NCI-H82 treated with DMSO at 0.1 percent for 48 hours (cell line): ENCODE data around the gene CFAP410.
"Not testable (repeated sequence)": the region's sequence is repeated elsewhere in the genome, so short reads cannot be mapped to it uniquely, and the experiment has no call there.

Experiments
- DNase-seq: peaks from one replicate; lab custom pipeline; 2025; ENCODE audit not compliant: unreplicated experiment; lab: John Stamatoyannopoulos, UW

CFAP410 gene

DNA sequence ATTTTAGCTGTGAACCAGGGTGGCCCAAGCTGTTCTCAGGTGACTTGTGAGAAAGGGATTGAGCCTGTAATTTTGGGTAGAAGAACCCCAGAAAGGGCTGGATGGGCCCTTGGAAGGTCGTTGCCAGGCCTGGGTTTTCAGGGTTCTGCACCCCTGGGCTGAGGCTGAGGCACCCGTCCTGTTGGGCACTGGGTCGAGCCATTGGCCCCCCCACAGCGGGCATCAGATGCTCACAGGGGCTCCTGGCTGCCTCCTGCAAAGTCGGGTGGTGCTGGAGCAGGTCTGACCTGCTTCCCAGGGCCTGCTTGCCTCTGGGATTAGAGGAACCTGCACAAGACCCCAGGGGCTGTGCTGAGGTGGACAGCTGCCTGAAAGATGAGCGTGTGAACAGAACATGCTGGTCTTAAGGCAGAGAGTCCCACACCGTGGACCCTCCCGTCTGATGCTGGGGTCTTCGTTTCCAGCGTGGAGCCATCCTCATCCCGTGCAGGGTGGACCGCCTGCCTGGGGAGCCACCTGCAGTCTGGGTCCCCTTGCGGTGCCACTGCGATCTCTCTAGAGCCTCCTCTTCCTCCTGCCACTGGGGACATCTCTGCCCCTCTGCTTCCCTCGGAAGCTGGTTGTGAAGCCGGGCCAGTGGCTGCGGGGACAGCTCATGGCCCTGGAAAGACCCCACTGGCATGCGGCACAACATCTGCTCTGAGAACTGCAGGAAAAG is 12.5 kb upstream of the CFAP410 start:
- no peak for DNase-seq

DNA sequence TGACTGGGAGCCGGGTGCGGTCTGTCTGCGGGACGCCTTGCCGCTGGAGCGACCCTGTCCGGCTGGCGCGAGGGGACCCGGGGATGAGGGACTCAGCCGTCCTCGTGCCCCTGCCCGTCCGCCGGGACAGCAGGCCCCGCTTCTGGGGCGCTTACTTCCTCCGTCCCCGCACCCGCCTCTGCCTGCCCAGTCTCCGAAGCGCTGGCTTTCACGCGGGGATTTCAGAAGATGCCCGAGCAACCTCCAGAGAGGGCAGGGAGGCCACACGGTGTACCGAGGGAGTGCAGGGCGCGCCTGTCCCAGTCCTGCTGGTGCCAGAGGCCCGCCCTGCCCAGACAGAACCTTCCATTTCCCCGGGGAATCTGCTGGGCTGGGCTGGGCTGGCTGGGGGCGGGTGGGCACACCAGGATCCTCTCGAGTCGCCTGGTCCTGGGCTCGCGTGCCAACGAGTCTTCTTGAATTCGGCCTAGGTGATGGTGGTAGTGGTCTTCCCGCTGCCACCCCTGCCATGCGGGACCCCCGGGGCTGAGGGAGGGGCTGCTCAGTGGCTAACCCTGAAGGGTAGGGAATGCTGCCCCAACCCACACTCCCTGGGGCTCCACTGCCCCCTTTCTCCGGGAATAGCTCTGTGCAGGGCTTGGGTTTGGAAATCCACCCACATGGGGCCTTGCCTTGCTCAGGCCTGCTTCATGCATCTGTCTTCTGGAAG is 11.7 kb upstream of the CFAP410 start:
- DNase-seq: no peak

DNA sequence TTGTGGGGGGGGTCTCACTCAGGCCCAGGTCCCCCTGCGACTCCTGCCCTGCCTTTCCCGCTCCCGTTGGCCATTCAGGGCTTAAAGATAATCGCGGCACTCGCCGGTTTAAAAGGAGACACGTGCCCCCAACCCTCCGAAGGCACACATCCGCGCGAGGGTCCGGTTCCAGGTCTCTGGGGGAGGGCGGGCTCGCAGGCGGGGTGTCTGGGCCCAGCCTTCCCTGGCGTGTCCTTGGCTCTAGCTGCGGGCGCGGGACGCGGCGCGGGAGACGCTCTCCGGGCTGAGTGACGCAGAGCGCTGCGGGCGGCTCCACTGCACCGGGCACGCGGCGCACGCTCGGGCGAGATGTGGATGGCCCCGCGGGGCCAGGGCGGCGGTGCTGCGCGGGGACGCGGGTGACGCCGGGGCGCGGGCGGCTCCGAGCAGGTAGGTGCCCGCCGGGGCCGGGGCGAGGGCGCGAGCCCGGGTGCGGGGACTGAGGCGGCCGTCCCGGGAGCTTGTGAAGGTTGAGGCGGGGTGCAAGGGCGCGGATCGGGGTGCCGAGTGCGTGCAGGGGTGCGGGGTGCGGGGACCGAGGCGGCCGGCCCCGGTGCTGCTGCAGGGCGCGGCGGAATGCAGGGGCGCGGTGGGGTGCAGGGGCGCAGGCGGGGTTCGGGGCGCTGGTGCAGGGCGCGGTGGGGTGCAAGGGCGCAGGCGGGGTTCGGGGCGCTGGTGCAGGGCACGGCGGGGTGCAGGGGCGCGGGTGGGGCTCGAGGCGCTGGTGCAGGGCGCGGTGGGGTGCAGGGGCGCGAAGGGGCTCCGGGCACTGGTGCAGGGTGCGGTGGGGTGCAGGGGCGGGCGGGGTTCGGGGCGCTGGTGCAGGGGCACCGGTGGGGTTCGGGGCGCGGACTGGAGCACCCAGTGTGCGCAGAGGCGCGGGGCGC is 10.9 kb upstream of the CFAP410 start:
- no peak for DNase-seq

DNA sequence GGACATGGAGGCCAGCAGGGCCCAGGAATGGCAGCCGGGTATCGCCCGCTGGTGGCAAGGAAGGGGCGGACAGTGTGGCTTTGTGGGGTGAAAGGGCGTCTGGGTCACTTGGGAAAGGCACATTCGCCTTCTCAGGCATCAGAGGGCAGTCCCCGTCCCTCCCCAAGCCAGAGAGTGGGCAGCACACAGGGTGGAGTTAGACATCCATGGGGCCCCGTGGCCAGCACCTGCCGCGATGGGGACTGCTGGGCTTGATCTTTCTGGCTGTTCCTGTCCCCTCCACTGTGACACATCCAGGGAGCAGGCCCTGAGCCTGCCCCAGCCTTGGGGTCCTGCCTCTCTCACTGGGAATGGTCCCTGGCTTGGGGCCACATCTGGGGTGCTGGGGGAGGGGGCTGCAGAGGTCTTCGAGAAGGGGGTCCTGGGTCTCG is 10.2 kb upstream of the CFAP410 start:
- DNase-seq: no peak

DNA sequence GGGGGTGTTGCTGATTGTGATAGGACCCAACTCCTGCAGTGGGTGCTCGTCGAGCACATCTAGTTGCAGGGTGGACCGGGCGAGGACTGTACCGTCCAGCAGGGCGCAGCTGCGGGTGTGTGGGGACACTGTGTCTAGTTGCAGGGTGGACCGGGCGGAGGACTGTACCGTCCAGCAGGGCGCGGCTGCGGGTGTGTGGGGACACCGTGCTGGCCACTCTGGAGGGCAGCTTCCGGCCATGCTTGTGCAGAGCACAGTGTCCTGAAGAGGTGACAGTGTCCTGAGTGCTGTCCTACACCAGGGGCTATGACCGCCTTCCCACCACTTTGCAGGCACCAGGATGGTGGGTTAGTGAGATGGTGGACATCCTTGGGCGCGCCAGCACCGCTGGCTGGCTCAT is 9.7 kb upstream of the CFAP410 start:
- DNase-seq: no peak

DNA sequence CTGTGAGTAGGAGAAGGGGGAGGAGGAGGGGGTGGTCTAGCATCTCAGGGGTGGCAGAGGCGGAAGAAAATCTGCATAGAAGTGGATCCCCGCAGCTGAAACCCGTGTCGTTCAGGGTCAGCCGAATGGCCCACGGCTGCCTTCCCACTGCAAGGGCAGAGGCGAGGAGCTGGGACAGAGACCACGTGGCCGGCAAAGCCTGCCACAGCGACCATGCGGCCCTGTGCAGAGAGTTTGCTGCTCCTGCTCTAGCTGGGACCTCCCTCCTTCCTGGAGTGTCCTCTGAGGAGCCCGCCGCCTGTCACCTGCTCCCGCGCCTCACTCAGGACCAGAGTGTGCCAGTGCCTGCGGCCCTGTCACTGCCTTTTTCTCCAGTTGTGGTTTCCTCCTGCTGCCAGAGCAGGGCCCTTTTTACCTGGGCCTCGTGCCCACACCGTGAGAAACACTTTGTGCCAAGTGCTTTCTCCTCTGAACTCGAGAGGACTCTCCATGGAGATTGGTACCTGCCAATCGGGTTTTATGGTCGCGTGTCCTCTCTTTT is 8.8 kb upstream of the CFAP410 start:
- DNase-seq: no peak

DNA sequence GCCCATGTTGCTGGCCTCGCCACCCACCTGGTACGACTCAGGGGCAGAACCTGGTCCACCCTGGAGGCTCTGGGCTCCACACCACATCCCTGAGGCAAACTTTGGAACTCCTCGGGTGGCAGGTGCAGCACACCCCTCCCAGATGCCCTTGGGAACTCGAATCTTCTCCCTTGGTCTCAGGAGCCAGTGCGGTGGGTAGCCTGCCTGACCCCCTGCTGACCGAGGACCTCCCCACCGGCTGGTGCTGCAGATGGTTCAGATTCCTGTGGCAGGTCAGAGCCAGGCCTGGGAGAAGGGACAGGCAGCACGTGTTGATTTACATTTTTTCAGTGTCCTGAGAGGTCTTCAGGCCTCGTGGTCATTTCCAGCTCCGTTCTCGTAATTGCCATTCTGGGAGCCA is 6.3 kb upstream of the CFAP410 start:
- DNase-seq: no peak

DNA sequence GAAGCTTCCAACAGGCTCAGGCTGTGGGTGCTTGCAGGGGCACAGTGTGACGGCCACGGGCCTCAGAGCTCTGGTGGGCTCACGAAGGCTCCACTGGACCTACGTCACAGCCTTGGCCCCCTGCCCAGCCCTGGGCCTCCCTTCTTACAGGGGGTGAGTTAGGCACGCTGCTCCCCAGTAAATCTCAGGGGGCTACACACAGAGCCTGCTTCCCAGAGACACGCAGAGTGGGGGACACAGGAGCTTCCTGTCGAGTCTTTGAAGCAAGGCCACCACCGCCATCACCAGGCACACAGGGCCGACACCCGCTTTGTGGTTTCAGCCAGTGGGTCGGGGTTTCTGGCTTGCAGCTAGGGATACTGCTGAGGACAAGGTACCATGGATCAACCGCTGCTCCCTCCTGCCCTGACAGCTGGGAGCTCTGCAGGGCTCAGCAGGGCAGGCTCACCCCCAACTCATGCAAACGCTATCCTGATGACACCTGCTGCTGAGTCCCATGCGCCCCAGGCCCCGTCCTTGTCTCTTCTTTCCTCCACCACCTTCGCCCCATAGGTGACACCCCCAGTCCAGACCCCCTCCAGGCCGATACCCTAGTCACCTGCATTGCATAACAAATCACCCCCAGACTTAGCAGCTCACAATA is 5.5 kb upstream of the CFAP410 start:
- no peak for DNase-seq

DNA sequence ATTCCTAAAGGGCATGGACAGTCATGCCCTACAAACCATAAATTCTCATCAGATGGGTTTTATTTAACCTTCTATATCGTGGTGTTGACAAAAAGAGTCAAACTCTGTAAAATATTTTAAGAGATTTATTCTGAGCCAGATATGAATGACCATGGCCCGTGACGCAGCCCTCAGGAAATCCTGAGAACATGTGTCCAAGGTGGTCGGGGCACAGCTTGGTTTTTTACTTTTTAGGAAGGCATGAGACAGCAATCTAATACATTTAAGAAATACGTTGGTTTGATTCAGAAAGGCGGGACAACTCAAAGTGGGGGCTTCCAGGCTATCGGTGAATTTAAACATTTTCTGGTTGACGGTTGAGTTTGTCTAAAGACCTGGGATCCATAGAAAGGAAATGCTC is 3.8 kb upstream of the CFAP410 start:
- not testable (repeated sequence) for DNase-seq

DNA sequence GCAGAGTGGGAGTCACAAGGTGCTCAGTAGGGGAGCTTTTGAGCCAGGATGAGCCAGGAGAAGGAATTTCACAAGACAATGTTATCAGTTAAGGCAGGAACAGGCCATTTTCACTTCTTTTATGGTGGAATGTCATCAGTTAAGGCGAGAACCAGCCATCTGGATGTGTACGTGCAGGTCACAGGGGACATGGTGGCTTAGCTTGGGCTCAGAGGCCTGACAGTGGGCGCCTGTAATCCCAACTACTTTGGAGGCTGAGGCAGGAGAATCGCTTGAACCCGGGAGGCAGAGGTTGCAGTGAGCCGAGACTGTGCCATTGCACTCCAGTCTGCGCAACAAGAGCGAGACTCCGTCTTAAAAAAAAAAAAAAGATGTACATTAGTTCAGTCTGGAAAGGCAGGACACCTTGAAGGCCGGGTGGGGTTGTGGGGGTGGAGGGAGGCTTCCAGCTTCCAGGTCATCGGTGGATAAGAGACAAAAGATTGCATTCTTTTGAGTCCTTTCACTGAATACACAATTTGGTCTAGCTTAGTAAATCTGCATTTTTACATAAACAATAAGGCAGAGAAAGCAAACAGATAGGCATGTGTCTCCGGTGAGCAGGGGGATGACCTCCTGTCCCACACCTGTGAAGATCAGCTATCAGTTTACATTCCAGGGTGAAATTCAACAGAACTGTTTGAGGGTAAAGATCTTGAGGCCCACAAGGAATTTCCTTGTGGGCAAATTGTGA is 2.7 kb upstream of the CFAP410 start:
- DNase-seq: not testable (repeated sequence)

DNA sequence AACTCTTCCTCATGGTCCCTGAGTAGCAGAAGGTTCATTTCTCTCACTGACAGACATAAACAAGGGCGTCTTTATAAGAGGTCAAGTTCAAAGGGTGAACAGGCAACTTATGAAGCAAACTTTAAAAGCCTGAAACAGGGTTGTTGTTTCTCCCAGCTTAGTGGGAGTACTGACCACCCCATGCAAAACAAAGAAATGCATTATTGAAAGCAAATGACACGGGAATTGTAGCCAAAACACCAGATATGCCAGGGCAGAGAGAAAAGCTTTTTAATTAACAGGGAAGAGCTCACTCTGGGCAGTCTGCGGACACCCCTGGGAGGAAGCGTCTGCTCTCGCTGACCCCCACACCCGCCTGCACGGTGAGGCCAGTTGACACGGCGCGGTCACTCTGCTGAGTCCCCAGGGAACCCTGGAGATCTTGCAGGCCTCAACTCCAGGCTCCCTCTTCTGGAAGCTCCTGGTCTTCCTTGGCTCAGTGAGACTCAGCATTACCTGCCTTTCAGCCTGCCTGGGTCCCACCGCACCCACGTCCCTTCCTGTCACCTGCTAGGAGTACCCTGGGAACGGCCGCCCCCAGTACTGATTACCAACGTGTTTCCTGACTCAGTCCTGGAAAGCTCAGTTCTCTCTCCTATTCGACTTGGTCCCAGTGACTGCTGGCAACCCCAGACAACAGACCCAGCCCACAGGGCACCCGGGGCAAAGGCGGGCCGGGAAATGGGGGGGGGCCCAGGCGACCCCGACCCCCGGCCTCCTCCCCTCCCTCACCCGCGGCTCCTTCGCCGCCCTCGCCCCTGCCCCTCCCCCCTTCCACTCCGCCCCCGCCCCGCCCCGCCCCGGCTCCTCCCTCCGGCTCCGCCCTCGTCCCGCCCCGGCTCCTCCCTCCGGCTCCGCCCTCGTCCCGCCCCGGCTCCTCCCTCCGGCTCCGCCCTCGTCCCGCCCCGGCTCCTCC is 972 bp downstream of the CFAP410 start:
- DNase-seq: peak; percentile 20

DNA sequence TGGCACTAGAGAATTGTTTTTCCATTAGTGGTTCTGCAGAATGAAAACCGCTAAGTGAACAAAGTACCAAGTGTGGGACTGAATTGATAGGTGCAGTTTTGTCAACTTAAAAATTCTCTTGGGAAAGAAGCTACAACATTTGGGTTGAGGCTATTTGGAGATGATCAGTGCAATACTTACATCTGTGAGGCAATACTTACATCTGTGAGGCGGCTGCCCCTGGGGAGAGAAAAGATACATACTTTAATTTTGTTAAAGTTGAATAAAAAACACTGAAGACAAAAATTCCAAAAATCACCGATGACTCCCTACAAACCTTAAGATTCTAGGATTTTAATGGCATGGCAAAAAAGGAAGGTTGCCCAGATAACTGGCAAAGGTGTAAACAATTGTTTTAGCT is 1.7 kb downstream of the CFAP410 start:
- DNase-seq: no peak

DNA sequence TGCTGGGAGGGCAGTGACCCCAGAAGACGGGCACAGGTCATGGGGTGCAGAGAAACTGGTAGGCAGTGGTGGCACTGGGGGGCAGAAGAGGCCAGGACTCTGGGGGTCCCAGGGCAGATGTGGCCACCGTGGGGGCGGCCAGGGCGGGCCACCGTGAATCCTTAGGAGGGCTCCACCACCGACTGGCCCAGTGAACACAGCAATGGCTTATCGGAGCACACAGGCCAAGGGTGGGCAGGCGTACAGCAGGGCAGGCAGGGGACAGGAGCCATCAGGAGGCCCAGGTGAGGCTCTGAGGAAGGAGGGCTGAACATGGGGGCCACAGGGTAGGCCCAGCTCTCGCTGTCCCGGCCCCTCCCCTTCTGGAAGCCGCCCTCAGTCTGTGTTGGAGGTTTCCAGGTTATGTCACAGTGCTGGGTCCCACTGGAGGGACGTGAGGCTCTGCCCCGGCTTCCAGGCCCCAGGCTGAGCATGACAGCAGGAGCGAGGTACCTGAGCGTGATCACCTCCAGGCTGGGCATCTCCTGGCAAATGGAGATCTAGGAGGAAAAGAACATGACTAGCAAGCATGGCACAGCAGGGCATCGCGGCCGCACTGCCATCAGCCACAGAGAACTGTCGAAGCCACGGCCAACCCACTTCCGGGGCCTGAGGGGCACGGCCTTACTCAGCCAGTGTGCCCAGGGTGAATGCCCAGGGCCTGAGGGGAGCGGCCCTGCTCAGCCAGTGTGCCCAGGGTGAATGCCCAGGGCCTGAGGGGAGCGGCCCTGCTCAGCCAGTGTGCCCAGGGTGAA is 3.7 kb downstream of the CFAP410 start:
- DNase-seq: no peak

DNA sequence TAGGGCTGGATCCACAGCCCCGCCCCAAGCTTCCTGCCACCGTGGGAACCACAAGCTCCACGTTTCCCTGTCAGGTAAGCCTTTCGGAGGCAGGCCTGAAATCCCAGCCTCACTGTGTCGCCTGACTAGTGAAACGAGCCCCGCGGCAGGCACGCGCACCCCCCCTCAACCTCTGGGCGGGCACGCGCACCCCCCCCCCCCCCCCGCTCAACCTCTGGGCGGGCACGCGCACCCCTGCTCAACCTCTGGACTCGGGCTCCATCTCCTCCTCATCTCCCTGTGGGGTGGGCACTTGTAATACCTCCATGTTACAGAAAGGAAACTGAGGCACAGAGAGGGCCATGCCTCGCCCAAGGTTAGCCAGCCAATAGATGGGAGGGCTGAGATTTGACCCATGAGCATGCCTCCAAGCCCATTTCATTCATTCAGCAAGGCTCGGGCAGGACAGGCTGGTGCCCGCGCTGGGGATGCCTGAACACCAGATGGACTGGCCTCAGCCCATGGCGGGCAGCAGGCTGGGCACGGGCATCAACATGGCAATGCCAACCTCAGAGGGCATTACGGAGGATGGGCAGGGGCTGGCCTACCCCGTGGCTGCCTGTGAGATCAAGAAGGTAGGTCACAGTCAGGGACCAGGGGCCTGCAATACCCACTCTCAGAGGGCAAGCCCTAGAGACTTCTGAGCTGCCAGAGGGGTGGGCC is 4.7 kb downstream of the CFAP410 start:
- DNase-seq: no peak

DNA sequence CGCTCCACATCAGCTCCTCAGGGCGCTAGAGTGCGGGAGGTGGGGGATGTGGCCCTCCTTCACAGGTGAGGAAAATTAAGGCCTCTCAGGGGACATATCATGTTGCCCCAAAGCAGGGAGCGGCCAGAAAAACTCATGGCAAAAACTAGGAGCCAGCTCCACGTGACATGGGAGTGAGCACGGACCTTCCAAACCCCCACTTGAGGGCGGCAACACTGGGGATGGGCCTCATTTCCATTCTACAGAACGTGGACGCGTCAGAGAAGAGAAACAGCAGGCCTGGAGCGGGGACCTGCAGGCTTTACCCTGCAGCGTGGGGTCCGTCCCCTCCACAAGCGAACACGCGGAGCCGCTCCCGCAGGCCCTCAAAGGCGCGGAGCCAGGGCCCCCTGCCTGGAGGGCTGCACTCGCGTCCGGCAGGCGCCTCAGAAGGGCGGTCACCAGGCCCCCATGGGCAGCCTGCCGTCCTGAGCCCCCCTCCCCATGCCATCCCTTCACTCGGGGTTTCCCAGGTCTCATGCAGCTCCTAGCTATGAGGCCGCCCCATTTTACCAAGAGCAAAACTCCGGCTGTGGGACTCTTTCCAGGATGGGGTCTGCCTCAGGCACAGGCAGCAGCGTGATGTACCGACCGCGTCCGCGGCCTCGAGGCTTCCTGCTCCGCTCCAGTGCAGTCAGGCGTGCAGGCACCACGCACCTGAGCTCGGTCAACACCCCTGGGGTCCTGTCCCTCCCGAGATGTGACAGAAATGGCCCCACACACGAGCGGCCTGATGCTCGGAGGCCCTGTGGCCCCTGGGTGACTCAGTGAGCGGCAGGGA is 5.5 kb downstream of the CFAP410 start:
- no peak for DNase-seq

DNA sequence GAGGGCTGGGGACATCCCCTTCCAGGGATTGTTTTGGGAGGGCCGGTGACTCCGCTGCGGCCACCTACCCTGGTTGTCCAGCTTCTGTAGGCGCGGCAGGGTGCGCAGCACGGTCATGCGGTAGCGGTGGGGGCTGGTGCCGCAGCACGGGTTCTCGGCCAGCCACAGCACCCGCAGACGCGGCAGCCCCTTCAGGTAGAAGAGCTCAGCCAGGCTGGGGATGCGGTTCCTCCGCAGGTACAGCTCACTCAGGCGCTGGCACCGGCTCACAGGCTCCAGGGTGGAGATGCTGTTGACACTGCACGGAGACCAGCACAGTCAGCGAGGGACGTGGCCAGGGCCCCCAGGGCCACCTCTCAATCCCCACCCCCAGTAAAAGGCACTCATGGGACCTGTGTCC is 6.2 kb downstream of the CFAP410 start:
- no peak for DNase-seq

DNA sequence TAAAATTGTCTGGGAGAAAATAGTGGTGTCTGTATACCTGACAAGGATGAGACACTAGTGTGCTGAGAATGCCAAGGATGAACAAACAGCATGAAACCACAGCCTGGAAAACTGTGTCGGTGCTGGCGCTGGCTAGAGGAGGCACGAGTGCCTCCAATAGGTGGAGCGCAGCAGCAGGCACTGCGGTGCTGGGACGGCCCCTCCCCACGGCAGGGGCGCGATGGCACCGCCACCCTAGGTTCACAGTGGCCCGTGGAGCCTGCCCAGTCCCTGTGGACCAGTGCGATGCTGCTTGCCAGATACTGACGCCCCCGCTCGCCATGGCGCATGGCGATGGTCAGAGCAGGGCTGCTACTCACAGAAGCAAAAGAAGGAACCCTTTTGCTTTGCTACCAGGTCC is 6.8 kb downstream of the CFAP410 start:
- DNase-seq: no peak
